Heart right ventricle (tissue), 16 donors: Measurements from ENCODE around the gene MACROD2. TPM values are rescaled to one million over a fixed set of nuclear protein-coding genes. Genes with fewer than 3 reads are reported as not detected.

Experiments used
- ATAC-seq, 8 donors: fragments of 200-7000 bp; cut with Tn5 transposase; one replicate each; pipeline ENCODE4 v1.9.1; 2020; ENCODE audit warnings: mild to moderate bottlenecking in 8 of 8, moderate library complexity in 8 of 8, moderate number of reproducible peaks in 1 of 8
- DNase-seq, 2 donors: peaks; one replicate each; pipeline ENCODE4 v3.0.0-alpha.2; 2020
- H3K27ac ChIP-seq, 10 donors: fragments of 200-600 bp; sonication (generic) in 2 of 10; one replicate each; pipeline versions ENCODE4 v1.5.0 to v1.8.0; 2020 to 2022; ENCODE audit warnings: mild to moderate bottlenecking in 3 of 10
- H3K27me3 ChIP-seq, 7 donors: fragments of 200-600 bp; one replicate each; pipeline ENCODE4 v1.8.0; 2021 to 2022; ENCODE audit warnings: mild to moderate bottlenecking in 2 of 7
- H3K36me3 ChIP-seq, 9 donors: fragments of 200-600 bp; sonication (generic) in 1 of 9; one replicate each; pipeline versions ENCODE4 v1.5.0 to v1.8.0; 2020 to 2022; ENCODE audit warnings: mild to moderate bottlenecking in 2 of 9
- H3K4me1 ChIP-seq, 9 donors: fragments of 200-600 bp; sonication (generic) in 1 of 9; one replicate each; pipeline versions ENCODE4 v1.5.0 to v1.8.0; 2020 to 2022; ENCODE audit warnings: mild to moderate bottlenecking in 4 of 9
- H3K4me3 ChIP-seq, 10 donors: fragments of 200-600 bp; sonication (generic) in 2 of 10; one replicate each; pipeline versions ENCODE4 v1.5.0 to v1.8.0; 2020 to 2022; ENCODE audit warnings: mild to moderate bottlenecking in 7 of 10, moderate library complexity in 2 of 10
- H3K9me3 ChIP-seq, 11 donors: fragments of 200-600 bp in 10 of 11; sonication (generic) in 2 of 11; one replicate each; pipeline versions ENCODE4 v1.5.0 to v1.8.0; 2013 to 2022; ENCODE audit warnings: mild to moderate bottlenecking in 2 of 11, control low read depth in 1 of 11, moderate library complexity in 1 of 11
- CTCF ChIP-seq, 9 donors: fragments of 200-600 bp; sonication (generic) in 2 of 9; IDR thresholded peaks; one replicate each; pipeline versions ENCODE4 v1.5.0 to v1.8.0; 2021 to 2022; ENCODE audit warnings: antibody characterized with exemption in 9 of 9, mild to moderate bottlenecking in 5 of 9, moderate library complexity in 1 of 9
- WGBS, 2 donors: extraction: QIAGEN DNeasy Blood & Tissue Kit; methylation state at CpG; one replicate each; pipeline ENCODE4 v1.1.7; 2013; ENCODE audit warnings: inconsistent platforms in 1 of 2; 5-methylcytosine and 5-hydroxymethylcytosine counted together
- intact Hi-C, 10 donors: fragments of 100-400 bp; cut with DNase I; formaldehyde crosslinking; loops; one replicate each; pipeline versions ENCODE4 v1.11.1 to v1.14.2; 2022
- polyA plus RNA-seq, 2 donors: library from polyadenylated mRNA; stranded (reverse); fragments of 200-250 nt; gene quantifications; one replicate each; pipeline ENCODE4 v1.2.3, GENCODE V29; 2013
- total RNA-seq, 10 donors: library from RNA; stranded (reverse); fragmentation: NEBNext Ultra II Directional in 3 of 10; extraction: Animal tissue kit (Norgen Biotek cat#: 25700) in 3 of 10; gene quantifications; one replicate each; pipeline versions ENCODE4 v1.2.1 to v1.2.4, GENCODE V29; 2021 to 2023
- donor health status: Arrhythmogenic right ventricular cardiomyopathy.
- donor health status: ischemic (EF 13 %, LVEDD 7.1; RV severe dilation, severe dysfunction).
- donor health status: healthy with polysubstance abuse.
- donor health status: DM: no; HTN: yes; CAD: no.
- donor health status: DM: no; HTN: no; CAD: no.
- donor health status: ischemic (EF 25% LVEDD 6.9; RV normal size, moderate dysfunction).
- donor health status: ischemic (EF 25% LVEDD 5.7; RV mildly dilated, moderate dysfunction).
- donor health status: healthy.
- donor health status: DM: yes; HTN: yes; CAD: no.
- donor health status: Ischemic cardiomyopathy.
- donor health status: ischemic (EF 35%, LVEDD 5.7; RV mildly dilated, moderate dysfunction).
- donor health status: nonischemic (EF 11% LVEDD 7.7; RV severe dilation, severe dysfunction).
- donor health status: DM: yes; HTN: yes; CAD: no.
- donor health status: PGD.
- donor health status: ischemic (EF 29% LVEDD 5.4; RV normal size, mild dysfunction).
- donor health status: nonischemic (EF 23%, LVEDD 6.1; RV moderate dilation, normal function).

MACROD2 gene
- total and polyA plus RNA-seq, 12 donors = 0.28 to 6.4 (median 4.1) TPM

GRCh38 chr20:14824996-14825395 lies 829.7 kb downstream of the MACROD2 start:
- ATAC-seq = no peak
- intact Hi-C loops = no loop called here
- H3K4me1 ChIP-seq = no peaks in the 10 kb centered on the region
- DNase-seq = no peak
- peaks cover 0 to 5% (median 0%) of the 10 kb centered on the region in 11 donors for H3K9me3 ChIP-seq
- no peak overlapping the region for H3K4me3 ChIP-seq
- 76 to 78% methylated on average over 4 of the region's 4 CpGs for WGBS, 2 donors
- H3K27me3 ChIP-seq = no peaks in the 10 kb centered on the region
- no peak overlapping the region for H3K27ac ChIP-seq
- no peaks in the 10 kb centered on the region for H3K36me3 ChIP-seq
- TF ChIP-seq CTCF (IDR thresholded peaks at IDR 0.05) = no peak

DNA sequence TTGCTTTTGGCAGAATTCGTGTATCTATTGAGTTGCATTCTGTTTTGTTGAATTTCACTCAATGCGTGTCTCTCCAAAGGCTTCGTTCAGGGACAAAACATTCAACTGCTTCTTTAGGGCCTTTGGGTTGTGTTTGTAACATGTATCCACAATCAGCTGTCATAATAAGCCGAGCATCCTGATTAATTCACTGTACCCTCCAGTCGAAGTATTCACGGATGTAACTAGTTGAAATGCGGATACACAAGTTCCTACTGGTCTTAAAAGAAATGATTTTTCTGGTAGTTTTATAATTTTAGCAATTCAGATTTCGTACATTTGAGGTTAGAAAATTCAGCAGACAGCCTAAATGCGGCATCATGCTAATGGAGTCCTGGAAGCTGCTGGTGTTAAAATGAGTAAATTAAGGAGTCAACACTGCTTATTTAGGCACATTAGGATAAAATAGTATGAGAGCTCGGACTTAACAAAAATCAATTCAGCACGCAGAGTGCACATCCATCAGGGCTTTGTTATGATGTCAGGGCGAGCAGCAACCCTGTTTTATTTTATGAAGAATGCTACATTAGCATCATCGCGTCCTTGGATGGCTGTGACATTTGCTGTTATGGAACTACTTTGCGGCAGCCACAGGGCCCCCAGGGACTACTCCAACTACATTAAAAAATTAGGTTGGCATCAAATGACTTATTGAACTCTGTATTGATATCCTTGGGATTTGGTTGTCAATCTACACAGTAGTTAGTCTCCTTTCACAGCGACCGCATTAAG lies 831.4 kb downstream of the MACROD2 start:
- intact Hi-C loops = no loop called here
- Histone ChIP-seq H3K27ac (no peak overlapping the region), H3K9me3 (no peaks in the 10 kb centered on the region), H3K4me3 (no peak overlapping the region), H3K36me3 (no peaks in the 10 kb centered on the region), H3K4me1 (no peaks in the 10 kb centered on the region), H3K27me3 (no peaks in the 10 kb centered on the region)
- ATAC-seq (no peak), DNase-seq (no peak)
- TF ChIP-seq CTCF (IDR thresholded peaks at IDR 0.05) = no peak
- WGBS, 2 donors = 89 to 90% methylated on average over 17 of the region's 17 CpGs

GRCh38 chr20:14828459-14828858 lies 833.1 kb downstream of the MACROD2 start:
- H3K27ac ChIP-seq = no peak overlapping the region
- no peaks in the 10 kb centered on the region for H3K4me1 ChIP-seq
- H3K4me3 ChIP-seq = no peak overlapping the region
- no peaks in the 10 kb centered on the region for H3K36me3 ChIP-seq
- ATAC-seq (no peak), DNase-seq (no peak)
- no peak for TF ChIP-seq CTCF (IDR thresholded peaks at IDR 0.05)
- intact Hi-C loops = no loop called here
- no peaks in the 10 kb centered on the region for H3K9me3 ChIP-seq
- WGBS, 2 donors = 76 to 88% methylated on average over 1 of the region's 1 CpG
- no peaks in the 10 kb centered on the region for H3K27me3 ChIP-seq

- no peaks in the 10 kb centered on the region for H3K36me3 ChIP-seq
- ATAC-seq (no peak), DNase-seq (no peak)
- H3K4me1 ChIP-seq = no peaks in the 10 kb centered on the region
- no peaks in the 10 kb centered on the region for H3K27me3 ChIP-seq
- no peak overlapping the region for H3K4me3 ChIP-seq
- intact Hi-C loops = no loop called here
- WGBS, 2 donors = 81 to 86% methylated on average over 1 of the region's 1 CpG
- no peak for TF ChIP-seq CTCF (IDR thresholded peaks at IDR 0.05)
- H3K9me3 ChIP-seq = no peaks in the 10 kb centered on the region
- H3K27ac ChIP-seq = no peak overlapping the region
Observed at GRCh38 chr20:14829906-14830305, 834.6 kb downstream of the MACROD2 start.
